HCT116 (cell line): ENCODE results near the gene PTGIS. TPM values are rescaled to one million over a fixed set of nuclear protein-coding genes. Genes with fewer than 3 reads are reported as not detected.

ENCODE experiments used
- ATAC-seq: fragments of 200-7000 bp; cut with Tn5 transposase; 2 replicates; pipeline ENCODE4 v1.9.1; 2020; ENCODE audit warnings: mild to moderate bottlenecking, moderate library complexity
- BruUV-seq: library from RNA; stranded (reverse); fragments of 400-500 nt; replicated peaks from 2 replicates; lab custom pipeline; 2021; lab: Mats Ljungman, UMichigan
- CTCF ChIA-PET: fragments of 300-600 bp; sonication (Branson Sonifier 250); formaldehyde crosslinking; loops from one replicate; lab custom pipeline; 2021; ENCODE audit warnings: antibody characterized with exemption; lab: Charles Lee
- POLR2A ChIA-PET: fragments of 300-600, 350-600 bp; sonication (Branson Sonifier 250); formaldehyde crosslinking; loops from one replicate; lab custom pipeline; 2021; ENCODE audit warnings: antibody characterized with exemption; lab: Charles Lee
- RAD21 ChIA-PET, 2 experiments: fragments of 300-600 bp; sonication (Branson Sonifier 250); formaldehyde crosslinking; loops; one replicate each; lab custom pipeline; 2023; ENCODE audit warnings: low total read pairs in 2 of 2; ENCODE audit not compliant: uncharacterized antibody in 2 of 2, unreplicated experiment in 2 of 2, low non-redundant PET in 1 of 2; lab: Charles Lee
- DNase-seq: peaks from one replicate; pipeline ENCODE4 v3.0.0-alpha.2; 2010; ENCODE audit warnings: low read depth, low spot score
- H2AFZ ChIP-seq: fragments of 200-600 bp; shearing (Covaris generic), sonication (generic); 2 replicates; pipeline ENCODE4 v1.6.1; 2017; ENCODE audit warnings: low read depth, mixed run types, mixed read lengths, antibody characterized with exemption, low read length; ENCODE audit not compliant: poor library complexity, severe bottlenecking
- H3K27ac ChIP-seq: 2 replicates; pipeline ENCODE4 v1.5.1; 2012; ENCODE audit warnings: low read depth, low read length
- H3K27me3 ChIP-seq: fragments of 200-600 bp; sonication (generic); 2 replicates; pipeline ENCODE4 v1.6.1; 2016; ENCODE audit warnings: mixed run types, low read length, mixed read lengths; ENCODE audit not compliant: insufficient read depth
- H3K36me3 ChIP-seq, 2 experiments: fragments of 200-500 bp in 1 of 2; fragments of 200-600 bp in 1 of 2; sonication (Bioruptor generic) in 1 of 2; sonication (generic) in 1 of 2; 2 replicates each; pipeline versions ENCODE4 v1.5.1 to v1.6.1; 2014 to 2016; ENCODE audit warnings: low read length in 2 of 2, inconsistent platforms in 1 of 2, mixed read lengths in 1 of 2, mixed run types in 1 of 2; ENCODE audit not compliant: insufficient read depth in 2 of 2, control insufficient read depth in 1 of 2
- H3K4me1 ChIP-seq, 2 experiments: fragments of 200-600 bp in 1 of 2; sonication (generic) in 1 of 2; 2 replicates each; pipeline versions ENCODE4 v1.5.1 to v1.6.1; 2012 to 2017; ENCODE audit warnings: low read length in 2 of 2, inconsistent platforms in 1 of 2, mild to moderate bottlenecking in 1 of 2, mixed read lengths in 1 of 2, mixed run types in 1 of 2, moderate library complexity in 1 of 2; ENCODE audit not compliant: insufficient read depth in 2 of 2, control insufficient read depth in 1 of 2
- H3K4me2 ChIP-seq: fragments of 200-600 bp; sonication (generic); 2 replicates; pipeline ENCODE4 v1.6.1; 2017; ENCODE audit warnings: mixed run types, low read length, mixed read lengths
- H3K4me3 ChIP-seq, 2 experiments: fragments of 200-600 bp in 1 of 2; sonication (generic) in 1 of 2; replicated peaks in 1 of 2; 2 replicates each; pipeline ENCODE4 v1.5.1; 2011 to 2016; ENCODE audit warnings: low read length in 2 of 2, control low read depth in 1 of 2, low read depth in 1 of 2, mild to moderate bottlenecking in 1 of 2, mixed read lengths in 1 of 2, mixed run types in 1 of 2
- H3K79me2 ChIP-seq: fragments of 200-600 bp; sonication (generic); 2 replicates; pipeline ENCODE4 v1.6.1; 2017; ENCODE audit warnings: mild to moderate bottlenecking, mixed run types, low read length, moderate library complexity, mixed read lengths; ENCODE audit not compliant: insufficient read depth
- H3K9ac ChIP-seq: fragments of 200-600 bp; sonication (generic); 2 replicates; pipeline ENCODE4 v1.6.1; 2016; ENCODE audit warnings: low read length, mixed read lengths
- H3K9me2 ChIP-seq: fragments of 200-600 bp; sonication (generic), shearing (Covaris generic); 2 replicates; pipeline ENCODE4 v1.6.1; 2017; ENCODE audit warnings: mixed run types, mild to moderate bottlenecking, moderate library complexity; ENCODE audit not compliant: insufficient read depth
- H3K9me3 ChIP-seq, 2 experiments: fragments of 200-500 bp in 1 of 2; fragments of 200-600 bp in 1 of 2; sonication (Bioruptor generic) in 1 of 2; sonication (generic) in 1 of 2; 2 replicates each; pipeline ENCODE4 v1.6.1; 2014 to 2017; ENCODE audit warnings: low read length in 2 of 2, mixed read lengths in 2 of 2, inconsistent platforms in 1 of 2, low read depth in 1 of 2, mild to moderate bottlenecking in 1 of 2, mixed run types in 1 of 2, moderate library complexity in 1 of 2; ENCODE audit not compliant: control insufficient read depth in 1 of 2, insufficient read depth in 1 of 2
- H4K20me1 ChIP-seq: fragments of 200-600 bp; sonication (generic), shearing (Covaris generic); 2 replicates; pipeline ENCODE4 v1.6.1; 2017; ENCODE audit warnings: mixed run types, mild to moderate bottlenecking, moderate library complexity; ENCODE audit not compliant: insufficient read depth
- CBX3 ChIP-seq: IDR thresholded peaks from 2 replicates; pipeline ENCODE4 v1.6.1; 2012; ENCODE audit warnings: low read depth
- ELF1 ChIP-seq: IDR thresholded peaks from 2 replicates; pipeline ENCODE4 v1.6.1; 2012; ENCODE audit warnings: low read depth, borderline replicate concordance
- EZH2phosphoT487 ChIP-seq: fragments of 200-600 bp; IDR thresholded peaks from 2 replicates; pipeline ENCODE4 v1.6.1; 2018; ENCODE audit warnings: antibody characterized with exemption, borderline replicate concordance
- FOSL1 ChIP-seq: IDR thresholded peaks from 2 replicates; pipeline ENCODE4 v1.6.1; 2012; ENCODE audit warnings: low read depth
- JUND ChIP-seq: IDR thresholded peaks from 2 replicates; pipeline ENCODE4 v1.6.1; 2012
- POLR2AphosphoS5 ChIP-seq: IDR thresholded peaks from 2 replicates; pipeline ENCODE4 v1.6.1; 2011; ENCODE audit warnings: mild to moderate bottlenecking, low read depth, low read length, moderate library complexity
- SP1 ChIP-seq: IDR thresholded peaks from 2 replicates; pipeline ENCODE4 v1.6.1; 2012; ENCODE audit warnings: low read depth
- TCF7L2 ChIP-seq: IDR thresholded peaks from 2 replicates; pipeline ENCODE4 v1.7.0; 2011; ENCODE audit warnings: borderline replicate concordance, inconsistent platforms; ENCODE audit not compliant: insufficient read depth, insufficient read length; ENCODE audit errors: extremely low read depth
- YY1 ChIP-seq: IDR thresholded peaks from 2 replicates; pipeline ENCODE4 v1.6.1; 2011; ENCODE audit warnings: low read length, low read depth, moderate library complexity, mild to moderate bottlenecking; ENCODE audit not compliant: insufficient replicate concordance; ENCODE audit errors: extremely low read depth
- intact Hi-C: fragments of 100-400 bp; cut with micrococcal nuclease; formaldehyde crosslinking; loops from 2 replicates; pipeline ENCODE4 v1.10.0; 2022
- total RNA-seq: library from RNA; stranded (reverse); gene quantifications from one replicate; pipeline ENCODE4 v1.2.1, GENCODE V29; 2021; ENCODE audit not compliant: unreplicated experiment
- TF ChIP-seq, protein P1 (sequence below): IDR thresholded peaks from 2 replicates; pipeline ENCODE4 v1.6.1; 2012
- TF ChIP-seq, protein P2 (sequence below): IDR thresholded peaks from 2 replicates; pipeline ENCODE4 v1.6.1; 2012
- TF ChIP-seq, protein P3 (sequence below): IDR thresholded peaks from 2 replicates; pipeline ENCODE4 v1.6.1; 2011; ENCODE audit warnings: mild to moderate bottlenecking, low read length, moderate library complexity; ENCODE audit not compliant: insufficient replicate concordance; ENCODE audit errors: extremely low read depth

PTGIS gene
- total RNA-seq, 1 experiment from 2014 or later = 0.25 TPM

- TF ChIP-seq TCF7L2 (no peak), EZH2phosphoT487 (no peak), SP1 (no peak), POLR2AphosphoS5 (no peak), CBX3 (no peak)
- TF ChIP-seq, protein P1, sequence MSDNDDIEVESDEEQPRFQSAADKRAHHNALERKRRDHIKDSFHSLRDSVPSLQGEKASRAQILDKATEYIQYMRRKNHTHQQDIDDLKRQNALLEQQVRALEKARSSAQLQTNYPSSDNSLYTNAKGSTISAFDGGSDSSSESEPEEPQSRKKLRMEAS = no peak
- TF ChIP-seq, protein P2, sequence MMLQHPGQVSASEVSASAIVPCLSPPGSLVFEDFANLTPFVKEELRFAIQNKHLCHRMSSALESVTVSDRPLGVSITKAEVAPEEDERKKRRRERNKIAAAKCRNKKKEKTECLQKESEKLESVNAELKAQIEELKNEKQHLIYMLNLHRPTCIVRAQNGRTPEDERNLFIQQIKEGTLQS = no peak
- TF ChIP-seq, all 23 proteins: peak for 0
Observed at GRCh38 chr20:49459684-49460083, 108.3 kb downstream of the PTGIS start (continued).

GRCh38 chr20:49457444-49457843 is 110.5 kb downstream of the PTGIS start:
- no peak overlapping the region for H3K27ac ChIP-seq
- no peaks in the 10 kb centered on the region for H3K9me3 ChIP-seq
- H3K9me2 ChIP-seq = no peaks in the 10 kb centered on the region
- DNase-seq (no peak), ATAC-seq (no peak)
- 0 out of 2 replicates have a peak, but pooled peaks cover 10% of the 10 kb centered on the region for H3K27me3 ChIP-seq
- H3K4me2 ChIP-seq = no peak overlapping the region
- ChIA-PET CTCF (no interaction called here), POLR2A (no interaction called here), RAD21 (no interaction called here)
- H4K20me1 ChIP-seq = no peaks in the 10 kb centered on the region
- TF ChIP-seq CBX3 (no peak), FOSL1 (no peak), YY1 (no peak), ELF1 (no peak), JUND (no peak), SP1 (no peak)
- TF ChIP-seq, protein P3, sequence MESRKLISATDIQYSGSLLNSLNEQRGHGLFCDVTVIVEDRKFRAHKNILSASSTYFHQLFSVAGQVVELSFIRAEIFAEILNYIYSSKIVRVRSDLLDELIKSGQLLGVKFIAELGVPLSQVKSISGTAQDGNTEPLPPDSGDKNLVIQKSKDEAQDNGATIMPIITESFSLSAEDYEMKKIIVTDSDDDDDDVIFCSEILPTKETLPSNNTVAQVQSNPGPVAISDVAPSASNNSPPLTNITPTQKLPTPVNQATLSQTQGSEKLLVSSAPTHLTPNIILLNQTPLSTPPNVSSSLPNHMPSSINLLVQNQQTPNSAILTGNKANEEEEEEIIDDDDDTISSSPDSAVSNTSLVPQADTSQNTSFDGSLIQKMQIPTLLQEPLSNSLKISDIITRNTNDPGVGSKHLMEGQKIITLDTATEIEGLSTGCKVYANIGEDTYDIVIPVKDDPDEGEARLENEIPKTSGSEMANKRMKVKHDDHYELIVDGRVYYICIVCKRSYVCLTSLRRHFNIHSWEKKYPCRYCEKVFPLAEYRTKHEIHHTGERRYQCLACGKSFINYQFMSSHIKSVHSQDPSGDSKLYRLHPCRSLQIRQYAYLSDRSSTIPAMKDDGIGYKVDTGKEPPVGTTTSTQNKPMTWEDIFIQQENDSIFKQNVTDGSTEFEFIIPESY = no peak
- H3K9ac ChIP-seq = no peak overlapping the region
- intact Hi-C loops = no loop called here
- no peak overlapping the region for H3K4me3 ChIP-seq
- BruUV-seq = no TSS peak
- H2AFZ ChIP-seq = no peak overlapping the region
- no peaks in the 10 kb centered on the region for H3K79me2 ChIP-seq
- no peaks in the 10 kb centered on the region for H3K4me1 ChIP-seq
- H3K36me3 ChIP-seq = no peaks in the 10 kb centered on the region
